Adrenal gland (tissue), 5 donors: Measurements from ENCODE around the gene EYS.

Experiments
- POLR2A ChIP-seq, 2 donors: fragments of 450-650 bp; IDR thresholded peaks; one replicate each; pipeline ENCODE4 v1.6.1; 2017; ENCODE audit warnings: antibody characterized with exemption in 2 of 2, mild to moderate bottlenecking in 2 of 2, moderate library complexity in 1 of 2
- TF ChIP-seq, protein P1 (sequence below), 6 experiments: fragments of 450-650 bp in 4 of 6; fragments of 200-600 bp in 2 of 6; sonication (generic) in 1 of 6; IDR thresholded peaks; 1 replicate in 5 of 6; 2 replicates in 1 of 6; pipeline versions ENCODE4 v1.5.1 to v1.8.0; 2016 to 2021; ENCODE audit warnings: antibody characterized with exemption in 6 of 6, mild to moderate bottlenecking in 2 of 6, moderate library complexity in 1 of 6
- donor health status: DM: no; HTN: no; CAD: no.

GRCh38 chr6:63999613-64000012 is 1707.4 kb downstream of the EYS start:
- TF ChIP-seq, protein P1, sequence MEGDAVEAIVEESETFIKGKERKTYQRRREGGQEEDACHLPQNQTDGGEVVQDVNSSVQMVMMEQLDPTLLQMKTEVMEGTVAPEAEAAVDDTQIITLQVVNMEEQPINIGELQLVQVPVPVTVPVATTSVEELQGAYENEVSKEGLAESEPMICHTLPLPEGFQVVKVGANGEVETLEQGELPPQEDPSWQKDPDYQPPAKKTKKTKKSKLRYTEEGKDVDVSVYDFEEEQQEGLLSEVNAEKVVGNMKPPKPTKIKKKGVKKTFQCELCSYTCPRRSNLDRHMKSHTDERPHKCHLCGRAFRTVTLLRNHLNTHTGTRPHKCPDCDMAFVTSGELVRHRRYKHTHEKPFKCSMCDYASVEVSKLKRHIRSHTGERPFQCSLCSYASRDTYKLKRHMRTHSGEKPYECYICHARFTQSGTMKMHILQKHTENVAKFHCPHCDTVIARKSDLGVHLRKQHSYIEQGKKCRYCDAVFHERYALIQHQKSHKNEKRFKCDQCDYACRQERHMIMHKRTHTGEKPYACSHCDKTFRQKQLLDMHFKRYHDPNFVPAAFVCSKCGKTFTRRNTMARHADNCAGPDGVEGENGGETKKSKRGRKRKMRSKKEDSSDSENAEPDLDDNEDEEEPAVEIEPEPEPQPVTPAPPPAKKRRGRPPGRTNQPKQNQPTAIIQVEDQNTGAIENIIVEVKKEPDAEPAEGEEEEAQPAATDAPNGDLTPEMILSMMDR (IDR thresholded peaks at IDR 0.05): no peak
- no peak for TF ChIP-seq POLR2A (IDR thresholded peaks at IDR 0.05)
